Endothelial cell of hepatic sinusoid (primary cell): ENCODE measurements around the gene TBC1D14.
"Not testable (repeated sequence)": the region's sequence is repeated elsewhere in the genome, so short reads cannot be mapped to it uniquely, and the experiment has no call there.

ENCODE experiments used
- in situ Hi-C: cut with HindIII; loops from 2 replicates; pipeline ENCODE4 v1.10.0; 2017; ENCODE audit warnings: low sequenced_read_pairs

TBC1D14 gene

DNA sequence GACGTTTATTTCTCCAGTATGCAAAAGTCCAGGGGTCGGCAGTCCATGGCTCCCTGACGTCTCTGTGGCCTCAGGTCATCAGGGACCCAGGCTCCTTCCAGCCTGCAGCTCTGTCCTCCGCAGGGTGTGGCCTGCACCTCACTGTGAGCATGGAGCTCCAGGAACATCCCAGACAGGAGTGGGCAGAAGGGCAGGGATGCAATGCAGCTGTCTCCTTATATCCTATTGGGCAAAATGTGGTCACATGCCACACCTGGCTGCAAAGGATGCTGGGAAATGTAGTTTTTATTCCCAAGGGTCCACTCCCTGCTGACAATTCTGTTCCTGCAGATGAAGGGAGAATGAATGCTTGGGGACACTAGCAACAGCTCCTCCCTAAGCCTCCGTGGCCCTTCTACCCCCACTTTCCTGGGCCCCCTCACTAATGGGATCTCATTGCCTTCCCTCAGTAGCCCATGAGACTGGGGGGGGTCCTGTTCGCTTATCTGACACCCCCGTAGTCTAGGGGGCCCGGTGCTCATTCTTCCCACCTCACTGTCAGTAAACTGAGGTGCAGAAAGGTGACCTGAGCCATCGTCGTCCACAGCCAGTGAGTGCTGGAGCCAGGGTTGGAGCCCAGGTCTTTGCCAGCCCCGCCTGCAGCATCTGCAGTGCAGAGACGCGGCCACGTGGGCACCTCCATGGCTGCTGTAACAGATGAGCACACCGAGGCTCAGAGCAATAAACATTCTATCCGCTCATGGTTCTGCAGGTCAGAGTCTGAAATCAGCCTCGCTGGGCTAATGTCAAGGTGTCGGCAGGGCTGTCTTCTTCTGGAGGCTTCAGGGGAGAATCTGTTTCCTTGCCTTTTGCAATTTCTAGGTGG is 164.1 kb downstream of the TBC1D14 start:
- in situ Hi-C loops, result no loop called here

DNA sequence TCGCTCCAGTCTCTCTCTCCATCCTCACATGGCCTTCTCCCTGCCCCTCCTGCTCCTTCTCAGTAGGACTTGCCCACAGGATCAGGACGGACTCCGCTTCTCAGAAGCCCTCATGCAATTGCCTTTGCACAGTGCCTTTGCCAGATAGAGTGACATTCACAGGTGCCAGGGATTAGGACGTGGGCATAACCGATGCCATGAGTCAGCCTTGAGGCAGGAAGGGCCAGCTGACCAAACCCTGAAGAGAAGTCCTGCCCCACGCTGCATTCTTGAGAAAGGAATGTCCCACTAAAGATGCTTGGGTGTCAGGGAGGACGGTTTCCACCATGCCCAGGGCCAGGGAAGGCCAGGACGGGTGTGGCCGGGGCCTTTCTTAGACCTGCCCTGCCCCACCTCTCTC is 164.8 kb downstream of the TBC1D14 start:
- in situ Hi-C loops, result no loop called here

DNA sequence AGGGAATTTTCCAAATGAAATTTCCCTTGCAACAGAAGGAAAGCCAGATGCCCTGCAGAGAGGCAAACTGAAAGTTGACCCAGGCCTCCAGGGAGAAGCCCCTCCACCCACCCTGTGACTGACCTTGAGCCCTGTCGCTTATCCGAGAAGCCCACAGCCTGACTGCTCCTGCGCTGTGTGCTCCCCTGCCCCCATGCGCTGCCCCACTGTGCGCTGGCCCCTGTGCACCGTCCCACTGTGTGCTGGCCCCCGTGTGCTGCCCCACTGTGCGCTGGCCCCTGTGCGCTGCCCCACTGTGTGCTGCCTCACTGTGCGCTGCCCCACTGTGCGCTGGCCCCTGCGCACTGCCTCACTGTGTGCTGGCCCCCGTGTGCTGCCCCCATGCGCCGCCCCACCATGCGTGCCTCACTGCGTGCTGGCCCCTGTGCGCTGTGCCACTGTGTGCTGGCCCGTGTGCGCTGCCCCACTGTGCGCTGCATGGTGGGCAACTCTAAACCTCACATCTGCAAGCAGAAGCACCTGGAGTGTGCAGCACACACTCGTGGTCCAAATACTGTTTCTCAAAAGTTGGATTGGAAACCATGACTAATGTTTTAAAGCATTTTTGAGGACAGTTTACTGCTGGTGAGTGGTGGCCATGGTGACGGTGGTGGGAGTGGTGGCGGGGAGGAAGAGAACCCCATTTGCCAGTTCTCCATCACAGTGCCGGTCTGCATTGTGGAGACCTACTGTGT is 166.5 kb downstream of the TBC1D14 start:
- in situ Hi-C loops, result no loop called here

DNA sequence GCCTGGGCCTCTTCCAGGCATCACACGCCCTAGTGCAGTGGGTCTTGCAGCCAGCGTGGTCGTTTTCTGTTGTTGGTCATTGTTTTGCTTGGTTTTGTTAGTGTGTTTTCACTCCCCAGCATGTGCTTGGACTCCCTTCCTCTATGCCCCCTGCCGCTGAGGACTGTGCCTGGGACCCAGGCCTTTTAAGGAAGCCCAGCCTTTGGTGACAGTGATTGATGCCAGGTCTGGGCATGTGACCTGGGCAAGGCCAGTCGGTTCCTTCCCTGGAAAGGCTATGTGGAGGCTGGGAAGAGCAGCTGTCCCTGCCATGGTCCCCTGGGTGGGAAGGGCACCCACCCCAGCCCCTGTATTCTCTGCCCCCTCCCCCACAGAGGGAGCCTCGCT is 167.1 kb downstream of the TBC1D14 start:
- in situ Hi-C loops, result no loop called here

DNA sequence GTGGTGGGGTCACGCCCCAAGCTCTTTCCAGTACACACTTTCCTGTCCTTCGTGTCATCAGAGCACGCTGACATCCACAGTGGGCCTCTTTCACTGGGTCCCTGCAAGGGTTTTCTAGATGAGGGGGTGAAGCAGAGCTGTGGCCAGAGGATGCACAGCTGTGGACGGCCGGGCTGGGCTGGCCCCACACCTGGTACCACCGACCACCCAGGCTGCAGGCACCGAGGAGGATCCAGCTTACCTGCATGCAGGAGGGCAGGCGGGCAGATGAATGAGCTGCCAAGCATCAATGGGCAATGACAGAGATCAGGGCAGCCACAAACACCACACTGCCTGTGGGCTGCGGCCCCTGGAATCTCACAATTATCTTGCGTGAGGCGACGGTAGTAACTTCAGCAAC is 167.7 kb downstream of the TBC1D14 start:
- in situ Hi-C loops, result no loop called here

DNA sequence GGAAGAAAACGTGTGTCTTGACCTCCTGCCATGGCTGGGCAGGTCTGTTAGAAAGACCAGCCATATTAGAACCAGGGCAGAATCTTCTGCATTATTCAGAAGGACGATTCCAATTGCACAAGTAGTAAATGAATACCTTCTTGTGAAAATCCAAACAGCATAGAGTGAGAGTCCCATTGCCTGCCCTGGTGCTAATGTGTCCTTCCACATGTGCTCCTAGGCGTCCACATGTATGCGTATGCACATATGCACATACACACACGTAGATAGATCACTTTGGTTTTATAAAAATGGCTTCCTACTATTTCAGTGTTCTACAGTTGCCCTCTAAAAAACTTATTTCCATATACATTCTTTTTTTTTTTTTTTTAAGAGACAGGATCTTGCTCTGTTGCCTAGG is 168.4 kb downstream of the TBC1D14 start:
- in situ Hi-C loops, result no loop called here

DNA sequence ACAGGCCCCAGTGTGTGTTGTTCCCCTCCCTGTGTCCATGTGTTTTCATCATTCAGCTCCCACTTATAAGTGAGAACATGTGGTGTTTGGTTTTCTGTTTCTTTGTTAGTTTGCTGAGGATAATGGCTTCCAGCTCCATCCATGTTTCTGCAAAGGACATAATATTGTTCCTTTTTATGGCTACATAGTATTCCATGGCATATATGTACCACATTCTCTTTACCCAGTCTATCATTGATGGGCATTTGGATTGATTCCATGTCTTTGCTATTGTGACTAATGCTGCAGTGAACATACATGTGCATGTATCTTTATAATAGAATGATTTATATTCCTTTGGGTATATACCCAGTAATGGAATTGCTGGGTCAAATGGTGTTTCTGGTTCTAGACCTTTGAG is 169.9 kb downstream of the TBC1D14 start:
- in situ Hi-C loops, result not testable (repeated sequence)

DNA sequence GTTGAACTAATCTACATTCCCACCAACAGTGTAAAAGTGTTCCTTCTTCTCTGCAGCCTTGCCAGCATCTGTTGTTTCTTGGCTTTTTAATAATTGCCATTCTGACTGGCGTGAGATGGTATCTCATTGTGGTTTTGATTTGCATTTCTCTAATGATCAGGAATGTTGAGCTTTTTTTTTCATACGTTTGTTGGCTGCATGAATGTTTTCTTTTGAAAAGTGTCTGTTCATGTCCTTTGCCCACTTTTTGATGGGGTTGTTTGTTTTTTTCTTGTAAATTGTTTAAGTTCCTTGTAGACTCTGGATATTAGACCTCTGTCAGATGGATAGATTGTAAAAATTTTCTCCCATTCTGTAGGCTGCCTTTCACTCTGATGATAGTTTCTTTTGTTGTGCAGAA is 170.3 kb downstream of the TBC1D14 start:
- in situ Hi-C loops, result loop anchor here (5.0 kb wide), 1 partner anchor 58 kb away; no protein-coding TSS in a partner anchor
